ENCODE data around the gene IER5. TPM values are rescaled to one million over a fixed set of nuclear protein-coding genes. Genes with fewer than 3 reads are reported as not detected.

Gene IER5
- total and polyA plus RNA-seq, 9 of the 15 experiments (the other 6 are each of a cell fraction or from before 2014, with no cell fraction given), result 2.4 to 32.1 (median 12.0) TPM

- TF ChIP-seq MEF2A (IDR thresholded peaks at IDR 0.05; ENCODE audit: control insufficient read depth, low read depth, low read length) (0 out of 2 replicates have a peak, but pooled peaks have one; percentile 34), ESRRA (IDR thresholded peaks at IDR 0.05; ENCODE audit: borderline replicate concordance, low read depth) (peak; percentile 94), NR4A1 (CRISPR knock-in tag; IDR thresholded peaks at IDR 0.05) (no peak), NR4A1 (tag; IDR thresholded peaks at IDR 0.05) (no peak), HCFC1 (IDR thresholded peaks at IDR 0.05; ENCODE audit: low read depth, low read length) (no peak), LCOR (CRISPR knock-in tag; IDR thresholded peaks at IDR 0.05) (peak; percentile 100), MYC (IDR thresholded peaks at IDR 0.05; ENCODE audit: low read depth, low read length) (peak; percentile 83), MYC (CRISPR knock-in tag; IDR thresholded peaks at IDR 0.05; ENCODE audit: borderline replicate concordance, low read depth) (0 out of 2 replicates have a peak, but pooled peaks have one; percentile 21), LARP7 (IDR thresholded peaks at IDR 0.05) (no peak), SMARCA5 (IDR thresholded peaks at IDR 0.05) (0 out of 2 replicates have a peak, but pooled peaks have one; percentile 11), RERE (CRISPR knock-in tag; IDR thresholded peaks at IDR 0.05; ENCODE audit: borderline replicate concordance) (no peak), BCOR (IDR thresholded peaks at IDR 0.05) (peak; percentile 91), RBM39 (optimal IDR thresholded peaks at IDR 0.05; ENCODE audit: low read depth, low read length) (no peak), BACH1 (tag; IDR thresholded peaks at IDR 0.05) (peak; percentile 78), FUS (optimal IDR thresholded peaks at IDR 0.05; ENCODE audit: low read depth, low read length) (no peak), ZFPM2 (CRISPR knock-in tag; IDR thresholded peaks at IDR 0.05) (no peak), TBP (optimal IDR thresholded peaks at IDR 0.05; ENCODE audit: low read depth, low read length) (peak; percentile 28), TARDBP (IDR thresholded peaks at IDR 0.05) (peak; percentile 78; the same call in 1 of the 2 replicates), KDM1A (IDR thresholded peaks at IDR 0.05) (peak; percentile 99), SRF (CRISPR knock-in tag; IDR thresholded peaks at IDR 0.05) (no peak), SMAD4 (CRISPR knock-in tag; conservative IDR thresholded peaks at IDR 0.05) (peak; percentile 80), SRSF3 (IDR thresholded peaks at IDR 0.05; ENCODE audit: insufficient read depth, low read length) (no peak), MAFG (tag; conservative IDR thresholded peaks at IDR 0.05) (peak; percentile 99), MEF2D (tag; conservative IDR thresholded peaks at IDR 0.05; ENCODE audit: low read depth) (peak; percentile 69; the same call in 1 of the 2 replicates), LEF1 (IDR thresholded peaks at IDR 0.05) (peak; percentile 97), ZNF778 (CRISPR knock-in tag; IDR thresholded peaks at IDR 0.05) (no peak)
These were observed 41.5 kb downstream of the IER5 start (continued) for GRCh38 chr1:181129771-181130606.
